IPS-18a (cell line): ENCODE results near the gene TPST1.

Experiments used
- H3K27ac ChIP-seq: one replicate; pipeline ENCODE4 v1.5.1; 2013; ENCODE audit warnings: low read length
- H3K27me3 ChIP-seq: one replicate; pipeline ENCODE4 v1.6.1; 2013; ENCODE audit warnings: mild to moderate bottlenecking, low read length; ENCODE audit not compliant: control insufficient read depth, insufficient read depth
- H3K36me3 ChIP-seq: one replicate; pipeline ENCODE4 v1.6.1; 2013; ENCODE audit warnings: low read depth, low read length; ENCODE audit not compliant: control insufficient read depth
- H3K4me1 ChIP-seq: one replicate; pipeline ENCODE4 v1.6.1; 2013; ENCODE audit warnings: low read depth, low read length; ENCODE audit not compliant: control insufficient read depth
- H3K4me3 ChIP-seq: one replicate; pipeline ENCODE4 v1.5.1; 2013; ENCODE audit warnings: low read length
- H3K9ac ChIP-seq: one replicate; pipeline ENCODE4 v1.6.1; 2013; ENCODE audit warnings: mild to moderate bottlenecking, low read length, moderate library complexity
- H3K9me3 ChIP-seq: one replicate; pipeline ENCODE4 v1.6.1; 2013; ENCODE audit warnings: low read depth, low read length; ENCODE audit not compliant: control insufficient read depth

The TPST1 gene

GRCh38 chr7:66301249-66301648 lies 96.1 kb downstream of the TPST1 start:
- H3K4me3 ChIP-seq: no peak overlapping the region
- no peaks in the 10 kb centered on the region for H3K36me3 ChIP-seq
- H3K9ac ChIP-seq: no peak overlapping the region
- H3K9me3 ChIP-seq: peaks cover 6% of the 10 kb centered on the region
- no peaks in the 10 kb centered on the region for H3K4me1 ChIP-seq
- H3K27ac ChIP-seq: no peak overlapping the region
- no peaks in the 10 kb centered on the region for H3K27me3 ChIP-seq

- H3K27ac ChIP-seq: no peak overlapping the region
- no peaks in the 10 kb centered on the region for H3K36me3 ChIP-seq
- no peaks in the 10 kb centered on the region for H3K27me3 ChIP-seq
- H3K9ac ChIP-seq: no peak overlapping the region
- no peak overlapping the region for H3K4me3 ChIP-seq
- H3K4me1 ChIP-seq: no peaks in the 10 kb centered on the region
- H3K9me3 ChIP-seq: peaks cover 6% of the 10 kb centered on the region
Observed at GRCh38 chr7:66301737-66302136, 96.6 kb downstream of the TPST1 start.

- no peaks in the 10 kb centered on the region for H3K27me3 ChIP-seq
- H3K4me1 ChIP-seq: no peaks in the 10 kb centered on the region
- no peak overlapping the region for H3K9ac ChIP-seq
- H3K4me3 ChIP-seq: no peak overlapping the region
- H3K9me3 ChIP-seq: peaks cover under 1% of the 10 kb centered on the region
- no peak overlapping the region for H3K27ac ChIP-seq
- no peaks in the 10 kb centered on the region for H3K36me3 ChIP-seq
Observed at GRCh38 chr7:66303454-66304155, 98.5 kb downstream of the TPST1 start.

- Histone ChIP-seq H3K4me1 (no peaks in the 10 kb centered on the region), H3K9ac (no peak overlapping the region), H3K27ac (no peak overlapping the region), H3K4me3 (no peak overlapping the region), H3K27me3 (no peaks in the 10 kb centered on the region), H3K36me3 (no peaks in the 10 kb centered on the region), H3K9me3 (no peaks in the 10 kb centered on the region)
Observed at GRCh38 chr7:66304536-66304935, 99.4 kb downstream of the TPST1 start.

- no peaks in the 10 kb centered on the region for H3K4me1 ChIP-seq
- no peak overlapping the region for H3K9ac ChIP-seq
Observed at GRCh38 chr7:66306243-66306642, 101.1 kb downstream of the TPST1 start.

GRCh38 chr7:66307591-66308215 lies 102.6 kb downstream of the TPST1 start:
- H3K9ac ChIP-seq: no peak overlapping the region
- no peaks in the 10 kb centered on the region for H3K27me3 ChIP-seq
- H3K27ac ChIP-seq: no peak overlapping the region
- no peaks in the 10 kb centered on the region for H3K36me3 ChIP-seq
- no peak overlapping the region for H3K4me3 ChIP-seq
- H3K4me1 ChIP-seq: no peaks in the 10 kb centered on the region
- H3K9me3 ChIP-seq: no peaks in the 10 kb centered on the region

More at GRCh38 chr7:66306243-66306642, 101.1 kb downstream of the TPST1 start:
- Histone ChIP-seq H3K9me3 (no peaks in the 10 kb centered on the region), H3K27ac (no peak overlapping the region), H3K27me3 (no peaks in the 10 kb centered on the region), H3K4me3 (no peak overlapping the region), H3K36me3 (no peaks in the 10 kb centered on the region)

GRCh38 chr7:66308411-66308810 lies 103.3 kb downstream of the TPST1 start:
- Histone ChIP-seq H3K9me3 (no peaks in the 10 kb centered on the region), H3K4me1 (no peaks in the 10 kb centered on the region), H3K27me3 (no peaks in the 10 kb centered on the region), H3K36me3 (no peaks in the 10 kb centered on the region), H3K27ac (no peak overlapping the region), H3K9ac (no peak overlapping the region), H3K4me3 (no peak overlapping the region)

- peaks cover 4% of the 10 kb centered on the region for H3K4me1 ChIP-seq
- no peak overlapping the region for H3K27ac ChIP-seq
- no peak overlapping the region for H3K9ac ChIP-seq
- H3K36me3 ChIP-seq: no peaks in the 10 kb centered on the region
- H3K27me3 ChIP-seq: no peaks in the 10 kb centered on the region
- H3K9me3 ChIP-seq: no peaks in the 10 kb centered on the region
- no peak overlapping the region for H3K4me3 ChIP-seq
Observed at GRCh38 chr7:66310620-66311019, 105.5 kb downstream of the TPST1 start.

GRCh38 chr7:66313886-66314568 lies 108.9 kb downstream of the TPST1 start:
- no peak overlapping the region for H3K27ac ChIP-seq
- H3K27me3 ChIP-seq: no peaks in the 10 kb centered on the region
- no peak overlapping the region for H3K9ac ChIP-seq
- H3K4me1 ChIP-seq: peaks cover 4% of the 10 kb centered on the region
- H3K36me3 ChIP-seq: no peaks in the 10 kb centered on the region
- no peak overlapping the region for H3K4me3 ChIP-seq
- H3K9me3 ChIP-seq: no peaks in the 10 kb centered on the region

GRCh38 chr7:66315192-66315591 lies 110.1 kb downstream of the TPST1 start:
- Histone ChIP-seq H3K9me3 (no peaks in the 10 kb centered on the region), H3K4me3 (no peak overlapping the region), H3K36me3 (no peaks in the 10 kb centered on the region), H3K9ac (no peak overlapping the region), H3K4me1 (peaks cover 4% of the 10 kb centered on the region), H3K27ac (no peak overlapping the region), H3K27me3 (no peaks in the 10 kb centered on the region)

- Histone ChIP-seq H3K4me3 (no peak overlapping the region), H3K9ac (no peak overlapping the region), H3K36me3 (no peaks in the 10 kb centered on the region), H3K9me3 (no peaks in the 10 kb centered on the region), H3K27ac (no peak overlapping the region), H3K27me3 (no peaks in the 10 kb centered on the region), H3K4me1 (peaks cover 4% of the 10 kb centered on the region)
Observed at GRCh38 chr7:66319407-66319979, 114.4 kb downstream of the TPST1 start.
